HK-2 (cell line): Measurements from ENCODE around the gene CFAP92.
"Not testable (repeated sequence)": the region's sequence is repeated elsewhere in the genome, so short reads cannot be mapped to it uniquely, and the experiment has no call there.

Experiments used
- DNase-seq: peaks from one replicate; pipeline ENCODE4 v3.0.0-alpha.2; 2018; ENCODE audit not compliant: unreplicated experiment

CFAP92 gene

GRCh38 chr3:128867200-128868125 lies 126.4 kb downstream of the CFAP92 start:
- no peak for DNase-seq

- DNase-seq = not testable (repeated sequence)
These were observed 128.7 kb downstream of the CFAP92 start for GRCh38 chr3:128864849-128865804.

GRCh38 chr3:128864351-128864811 lies 129.5 kb downstream of the CFAP92 start:
- no peak for DNase-seq

GRCh38 chr3:128863560-128863959 lies 130.3 kb downstream of the CFAP92 start:
- DNase-seq = no peak

GRCh38 chr3:128861491-128861890 lies 132.4 kb downstream of the CFAP92 start:
- no peak for DNase-seq
